ENCODE results near the gene MARK3.

Gene MARK3

GRCh38 chr14:103442288-103442687 lies 57.1 kb downstream of the MARK3 start:
- DNase-seq (ENCODE audit: low spot score): no peak

GRCh38 chr14:103443111-103443510 lies 57.9 kb downstream of the MARK3 start:
- no peak for DNase-seq (ENCODE audit: low spot score)

GRCh38 chr14:103444837-103445524 lies 59.8 kb downstream of the MARK3 start:
- DNase-seq (ENCODE audit: low spot score): no peak

DNA sequence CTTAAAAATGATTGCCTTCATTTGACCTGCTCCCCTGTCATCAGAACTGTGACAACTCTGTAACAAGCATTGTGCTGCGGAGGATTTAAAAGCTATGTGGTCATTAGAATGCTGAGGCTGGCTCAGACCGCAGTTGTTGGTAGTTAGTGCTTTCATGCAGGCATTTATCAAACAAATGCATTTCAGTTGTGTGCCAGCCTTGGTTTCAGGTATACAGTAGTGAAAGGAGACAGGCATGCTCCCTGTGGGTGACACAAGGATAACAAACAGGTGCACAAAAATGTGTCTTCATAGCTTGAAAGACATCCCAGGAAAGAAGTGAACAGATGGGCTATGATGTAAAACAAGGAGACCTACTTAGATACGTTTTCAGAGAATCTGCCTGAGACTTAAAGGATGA lies 60.6 kb downstream of the MARK3 start:
- no peak for DNase-seq (ENCODE audit: low spot score)

DNA sequence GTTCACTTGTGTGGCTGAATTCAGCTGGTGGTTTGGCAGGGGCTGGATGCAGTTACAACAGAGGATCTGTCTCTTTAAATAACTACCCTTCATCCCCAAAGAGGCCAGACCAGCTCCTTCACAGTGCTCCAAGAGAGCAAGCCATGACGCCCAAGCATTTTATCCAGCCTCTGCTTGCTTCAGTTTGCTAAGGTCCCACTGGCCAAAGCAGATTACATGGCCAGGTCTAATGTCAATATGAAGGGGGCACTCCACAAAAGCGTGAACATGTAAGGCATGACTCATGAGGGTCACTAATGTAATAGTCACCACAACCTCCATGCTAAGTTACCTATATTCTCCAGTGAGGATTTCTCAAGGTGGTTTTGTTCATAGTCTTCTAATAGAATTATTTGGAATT lies 62.9 kb downstream of the MARK3 start:
- DNase-seq (ENCODE audit: low spot score): no peak

DNA sequence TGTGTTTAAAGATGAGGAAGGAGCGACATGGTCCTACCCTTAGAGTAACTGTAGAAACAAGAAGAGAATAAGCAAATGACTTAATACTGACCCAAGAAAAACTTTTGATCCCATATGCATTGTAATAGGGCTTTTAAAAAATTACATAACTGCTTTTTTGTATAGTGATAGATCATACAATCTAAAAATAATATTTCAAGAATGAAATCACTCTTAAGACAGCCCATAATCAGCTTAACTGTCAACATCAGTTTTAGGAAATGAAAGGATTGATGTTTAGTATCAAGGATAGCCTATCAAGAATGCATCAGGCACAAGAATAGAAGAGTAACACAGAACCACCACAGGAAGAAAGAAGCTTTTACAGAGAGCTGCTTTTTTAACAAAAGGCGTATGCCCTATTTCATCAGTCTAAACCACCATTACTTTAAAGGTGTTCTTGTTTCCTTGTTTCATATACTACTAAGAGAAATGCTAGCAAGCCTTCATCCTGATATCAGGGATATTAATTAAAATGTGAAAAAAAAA lies 64.5 kb downstream of the MARK3 start:
- DNase-seq (ENCODE audit: low spot score): no peak

DNA sequence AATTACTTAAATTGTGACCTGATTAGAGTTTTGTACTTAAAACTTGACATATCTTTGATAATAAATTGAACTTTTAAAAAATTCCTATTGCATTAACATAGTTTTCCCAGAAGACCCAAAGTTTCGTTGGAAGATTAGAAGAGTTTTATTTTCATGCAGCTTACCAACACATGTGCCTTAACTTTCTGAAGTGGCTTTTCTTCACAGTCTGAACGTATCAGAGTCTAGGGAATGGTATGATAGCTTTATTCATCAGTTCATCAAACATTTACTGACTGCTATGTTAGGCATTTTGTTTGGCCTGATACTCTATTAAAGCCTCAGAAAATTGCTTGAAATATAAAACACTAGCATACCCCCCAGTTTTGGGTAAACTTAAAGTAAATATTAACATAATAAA lies 65.2 kb downstream of the MARK3 start:
- no peak for DNase-seq (ENCODE audit: low spot score)

- no peak for DNase-seq (ENCODE audit: low spot score)
Measured at GRCh38 chr14:103451401-103451800, 66.2 kb downstream of the MARK3 start.

DNA sequence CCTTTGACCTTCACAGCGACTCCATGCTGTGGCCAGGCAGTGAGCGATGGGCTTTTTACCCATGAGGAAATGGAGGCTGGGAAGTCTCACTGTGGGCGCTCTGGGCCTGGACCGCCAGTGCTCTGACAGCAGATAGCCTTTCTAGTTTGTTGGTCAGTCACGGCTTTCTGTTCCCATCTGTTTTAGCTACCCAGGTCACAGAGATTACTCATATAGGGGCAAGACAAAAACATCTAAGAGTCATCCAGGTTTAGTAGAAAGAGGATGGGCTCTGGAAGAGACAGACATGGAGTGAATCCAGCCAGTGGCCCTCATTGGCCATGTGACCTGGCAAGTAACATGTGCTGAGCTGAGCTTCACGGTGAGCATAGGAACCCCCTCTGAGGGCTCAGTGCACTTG lies 68.6 kb downstream of the MARK3 start:
- DNase-seq (ENCODE audit: low spot score): no peak

DNA sequence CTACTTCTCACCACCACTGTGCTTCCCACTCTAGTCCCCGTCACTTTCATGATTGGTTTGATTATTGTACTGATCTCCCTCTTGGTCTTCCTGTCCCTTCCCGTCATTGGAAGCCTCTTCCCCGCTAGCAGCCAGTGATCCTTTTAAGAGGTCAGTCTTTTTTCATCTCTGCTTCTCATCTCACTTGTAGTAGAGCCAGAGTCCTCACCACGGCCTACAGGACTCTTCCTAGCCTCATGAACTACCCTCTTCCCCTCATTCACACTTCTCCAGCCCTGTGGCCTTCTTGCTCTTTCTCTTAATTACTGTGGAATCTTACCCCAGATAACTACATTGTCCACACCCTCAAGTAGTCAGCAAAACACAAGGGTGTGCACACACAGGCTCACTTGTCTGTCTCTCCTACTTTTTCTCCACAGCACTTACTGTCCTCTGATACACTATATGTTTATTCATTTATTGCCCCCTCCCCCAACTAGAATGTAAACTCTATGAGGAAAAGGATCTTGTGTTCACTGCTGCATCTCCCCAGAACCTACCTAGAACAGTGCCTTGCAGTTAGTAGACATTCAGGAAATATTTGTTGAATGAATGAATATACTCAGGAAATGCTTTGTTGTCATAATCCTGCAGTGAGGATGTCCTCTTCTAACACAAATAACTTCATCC lies 71.1 kb downstream of the MARK3 start:
- DNase-seq (ENCODE audit: low spot score): no peak

DNA sequence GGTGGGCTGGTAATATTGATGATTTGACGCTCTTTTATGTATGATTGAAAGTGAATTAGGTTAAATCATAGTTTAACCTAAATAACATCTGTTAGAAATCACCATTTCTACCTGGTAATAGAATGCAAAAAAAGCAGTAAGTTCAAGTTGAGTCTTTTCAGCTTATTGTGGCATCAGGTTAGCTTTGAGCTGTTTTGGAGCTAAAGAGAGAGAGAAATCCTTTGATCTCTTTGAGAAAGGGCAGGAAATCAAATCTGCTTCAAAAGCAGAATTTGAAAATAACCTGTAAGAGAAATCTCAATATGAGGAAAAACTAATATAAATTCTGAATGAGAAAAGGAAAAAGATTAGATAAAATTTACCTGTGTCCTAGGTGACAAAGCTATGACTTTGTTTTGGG lies 75.2 kb downstream of the MARK3 start:
- no peak for DNase-seq (ENCODE audit: low spot score)

DNA sequence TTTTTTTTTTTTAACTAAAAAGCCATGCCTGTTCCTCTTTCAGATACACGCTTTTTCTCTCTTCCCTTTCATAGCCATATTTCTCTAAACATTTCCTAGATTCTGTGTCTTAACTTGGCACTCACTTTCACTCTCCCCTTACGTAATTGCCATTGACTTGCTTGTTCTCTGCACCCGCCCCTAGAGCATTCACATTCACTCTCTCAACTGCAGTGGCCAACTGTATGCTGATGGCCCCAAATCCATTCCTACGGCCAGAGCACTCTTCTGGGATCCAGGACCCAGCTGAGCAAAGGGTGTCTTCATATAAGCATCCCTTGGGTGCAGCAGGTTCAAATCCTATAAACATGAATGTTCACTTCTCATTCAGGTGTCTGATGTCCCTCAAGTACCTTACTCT lies 77.9 kb downstream of the MARK3 start:
- DNase-seq (ENCODE audit: low spot score): no peak

- no peak for DNase-seq (ENCODE audit: low spot score)
Measured at GRCh38 chr14:103463851-103464250, 78.6 kb downstream of the MARK3 start.

- DNase-seq (ENCODE audit: low spot score): no peak
Measured at GRCh38 chr14:103472939-103473338, 87.7 kb downstream of the MARK3 start.

GRCh38 chr14:103474893-103475292 lies 89.7 kb downstream of the MARK3 start:
- DNase-seq (ENCODE audit: low spot score): no peak

GRCh38 chr14:103476065-103476464 lies 90.8 kb downstream of the MARK3 start:
- DNase-seq (ENCODE audit: low spot score): no peak

- DNase-seq (ENCODE audit: low spot score): no peak
Measured at GRCh38 chr14:103476631-103477030, 91.4 kb downstream of the MARK3 start.

GRCh38 chr14:103480595-103480994 lies 95.4 kb downstream of the MARK3 start:
- DNase-seq (ENCODE audit: low spot score): no peak

DNA sequence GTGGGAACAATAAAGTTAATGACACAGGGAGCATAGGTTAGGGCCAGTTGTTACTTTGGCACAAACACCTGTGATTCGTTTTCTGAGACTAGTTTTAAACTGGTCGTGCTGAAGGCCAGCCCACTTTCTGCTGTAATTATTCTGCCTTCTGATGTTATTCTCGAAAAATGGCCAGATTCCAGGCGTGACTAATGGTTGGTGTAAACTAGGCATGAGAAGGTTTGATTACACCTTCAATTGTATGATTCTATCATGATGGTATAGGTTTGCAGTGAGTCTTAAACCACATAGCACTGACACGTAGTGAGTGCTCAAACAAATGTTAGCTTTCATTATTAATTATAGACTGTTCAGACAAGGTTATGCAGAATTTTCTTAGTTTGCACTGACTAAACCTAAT lies 98.4 kb downstream of the MARK3 start:
- DNase-seq (ENCODE audit: low spot score): no peak

GRCh38 chr14:103485504-103485903 lies 100.3 kb downstream of the MARK3 start:
- no peak for DNase-seq (ENCODE audit: low spot score)

GRCh38 chr14:103488071-103488470 lies 102.9 kb downstream of the MARK3 start:
- no peak for DNase-seq (ENCODE audit: low spot score)

GRCh38 chr14:103488960-103489359 lies 103.7 kb downstream of the MARK3 start:
- no peak for DNase-seq (ENCODE audit: low spot score)

- no peak for DNase-seq (ENCODE audit: low spot score)
Measured at GRCh38 chr14:103489621-103490020, 104.4 kb downstream of the MARK3 start.

- no peak for DNase-seq (ENCODE audit: low spot score)
Measured at GRCh38 chr14:103491691-103492090, 106.5 kb downstream of the MARK3 start.
